NCI-H128 (cell line): ENCODE data around the gene PRRC2C.
"Not testable (repeated sequence)": the region's sequence is repeated elsewhere in the genome, so short reads cannot be mapped to it uniquely, and the experiment has no call there.

Experiments
- DNase-seq: peaks from one replicate; lab custom pipeline; 2025; ENCODE audit not compliant: unreplicated experiment; lab: John Stamatoyannopoulos, UW

Gene PRRC2C

GRCh38 chr1:171485375-171486047, at the start of gene PRRC2C:
PRRC2C (plus strand) TSS chr1:171485530; CDS start chr1:171512089, 26,559 bp downstream.
- DNase-seq: peak; percentile 97

GRCh38 chr1:171438441-171438840, 46.9 kb upstream of the PRRC2C start:
- no peak for DNase-seq

- not testable (repeated sequence) for DNase-seq
These were observed 45.1 kb upstream of the PRRC2C start for GRCh38 chr1:171440201-171440600.

GRCh38 chr1:171441278-171441895, 43.9 kb upstream of the PRRC2C start:
- not testable (repeated sequence) for DNase-seq

GRCh38 chr1:171446386-171446785, 38.9 kb upstream of the PRRC2C start:
- no peak for DNase-seq

GRCh38 chr1:171455967-171456366, 29.4 kb upstream of the PRRC2C start:
- DNase-seq: no peak

- DNase-seq: no peak
These were observed 27.9 kb upstream of the PRRC2C start for GRCh38 chr1:171457412-171457811.

- no peak for DNase-seq
These were observed 25.2 kb upstream of the PRRC2C start for GRCh38 chr1:171460018-171460620.

- no peak for DNase-seq
These were observed 17.7 kb upstream of the PRRC2C start for GRCh38 chr1:171467626-171468025.

- no peak for DNase-seq
These were observed 17.1 kb upstream of the PRRC2C start for GRCh38 chr1:171468120-171468750.

GRCh38 chr1:171470726-171471125, 14.6 kb upstream of the PRRC2C start:
- no peak for DNase-seq

- DNase-seq: no peak
These were observed 13.1 kb upstream of the PRRC2C start for GRCh38 chr1:171472183-171472647.

- no peak for DNase-seq
These were observed 8.5 kb upstream of the PRRC2C start for GRCh38 chr1:171476829-171477228.

- no peak for DNase-seq
These were observed 7.5 kb upstream of the PRRC2C start for GRCh38 chr1:171477804-171478203.

- DNase-seq: no peak
These were observed 5.3 kb upstream of the PRRC2C start for GRCh38 chr1:171480035-171480434.

GRCh38 chr1:171484760-171485374, 463 bp upstream of the PRRC2C start:
- no peak for DNase-seq

- no peak for DNase-seq
These were observed 754 bp downstream of the PRRC2C start for GRCh38 chr1:171486048-171486519.

GRCh38 chr1:171487038-171487437, 1.7 kb downstream of the PRRC2C start:
- no peak for DNase-seq

- no peak for DNase-seq
These were observed 3.0 kb downstream of the PRRC2C start for GRCh38 chr1:171488190-171488929.

- DNase-seq: no peak
These were observed 8.7 kb downstream of the PRRC2C start for GRCh38 chr1:171494076-171494475.
